ENCODE results near the gene MARCKSL1. TPM values are rescaled to one million over a fixed set of nuclear protein-coding genes. Genes with fewer than 3 reads are reported as not detected.

Gene MARCKSL1
- total RNA-seq, 4 donors from 2014 or later: 6.9 to 21.0 (median 11.1) TPM

- no peak for DNase-seq (ENCODE audit: low spot score in 2 of 2)
- H3K4me3 ChIP-seq (ENCODE audit: low read depth, poor library complexity, severe bottlenecking): no peak overlapping the region
Measured at GRCh38 chr1:32334274-32334861, 1.7 kb downstream of the MARCKSL1 start.

DNA sequence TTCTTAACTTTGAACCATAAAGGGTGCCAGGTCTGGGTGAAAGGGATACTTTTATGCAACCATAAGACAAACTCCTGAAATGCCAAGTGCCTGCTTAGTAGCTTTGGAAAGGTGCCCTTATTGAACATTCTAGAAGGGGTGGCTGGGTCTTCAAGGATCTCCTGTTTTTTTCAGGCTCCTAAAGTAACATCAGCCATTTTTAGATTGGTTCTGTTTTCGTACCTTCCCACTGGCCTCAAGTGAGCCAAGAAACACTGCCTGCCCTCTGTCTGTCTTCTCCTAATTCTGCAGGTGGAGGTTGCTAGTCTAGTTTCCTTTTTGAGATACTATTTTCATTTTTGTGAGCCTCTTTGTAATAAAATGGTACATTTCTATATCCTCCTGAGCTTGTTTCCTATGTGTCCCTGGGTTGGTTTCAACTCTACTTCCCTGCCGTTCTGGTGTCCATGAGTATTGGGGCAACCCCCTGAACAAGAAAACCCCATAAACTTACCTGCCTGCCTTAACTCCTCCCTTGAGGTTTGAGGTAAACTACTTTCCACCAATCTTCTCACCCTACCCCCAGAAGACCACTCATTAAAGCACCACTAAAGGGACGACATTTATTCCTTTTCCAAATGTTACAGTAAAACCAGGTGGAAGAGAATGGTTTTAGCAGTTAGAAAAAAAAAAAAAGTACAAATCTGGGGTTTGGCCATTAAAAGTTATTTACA lies 2.6 kb downstream of the MARCKSL1 start:
- no peak overlapping the region for H3K4me3 ChIP-seq (ENCODE audit: low read depth, poor library complexity, severe bottlenecking)
- DNase-seq (ENCODE audit: low spot score in 2 of 2): no peak
- intact Hi-C loops (cut with DNase I; ENCODE audit: low total_unique reads): no loop called here
- 80 to 81% methylated on average over 3 of the region's 3 CpGs for WGBS, 2 donors
- TF ChIP-seq, protein P1, sequence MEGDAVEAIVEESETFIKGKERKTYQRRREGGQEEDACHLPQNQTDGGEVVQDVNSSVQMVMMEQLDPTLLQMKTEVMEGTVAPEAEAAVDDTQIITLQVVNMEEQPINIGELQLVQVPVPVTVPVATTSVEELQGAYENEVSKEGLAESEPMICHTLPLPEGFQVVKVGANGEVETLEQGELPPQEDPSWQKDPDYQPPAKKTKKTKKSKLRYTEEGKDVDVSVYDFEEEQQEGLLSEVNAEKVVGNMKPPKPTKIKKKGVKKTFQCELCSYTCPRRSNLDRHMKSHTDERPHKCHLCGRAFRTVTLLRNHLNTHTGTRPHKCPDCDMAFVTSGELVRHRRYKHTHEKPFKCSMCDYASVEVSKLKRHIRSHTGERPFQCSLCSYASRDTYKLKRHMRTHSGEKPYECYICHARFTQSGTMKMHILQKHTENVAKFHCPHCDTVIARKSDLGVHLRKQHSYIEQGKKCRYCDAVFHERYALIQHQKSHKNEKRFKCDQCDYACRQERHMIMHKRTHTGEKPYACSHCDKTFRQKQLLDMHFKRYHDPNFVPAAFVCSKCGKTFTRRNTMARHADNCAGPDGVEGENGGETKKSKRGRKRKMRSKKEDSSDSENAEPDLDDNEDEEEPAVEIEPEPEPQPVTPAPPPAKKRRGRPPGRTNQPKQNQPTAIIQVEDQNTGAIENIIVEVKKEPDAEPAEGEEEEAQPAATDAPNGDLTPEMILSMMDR (IDR thresholded peaks at IDR 0.05): no peak
- no peak for TF ChIP-seq POLR2A (IDR thresholded peaks at IDR 0.05)

More at GRCh38 chr1:32334274-32334861, 1.7 kb downstream of the MARCKSL1 start:
- intact Hi-C loops (cut with DNase I; ENCODE audit: low total_unique reads): no loop called here
- TF ChIP-seq, protein P1 (IDR thresholded peaks at IDR 0.05): no peak
- no peak for TF ChIP-seq POLR2A (IDR thresholded peaks at IDR 0.05)
- WGBS, 2 donors: 67 to 84% methylated on average over 9 of the region's 9 CpGs

DNA sequence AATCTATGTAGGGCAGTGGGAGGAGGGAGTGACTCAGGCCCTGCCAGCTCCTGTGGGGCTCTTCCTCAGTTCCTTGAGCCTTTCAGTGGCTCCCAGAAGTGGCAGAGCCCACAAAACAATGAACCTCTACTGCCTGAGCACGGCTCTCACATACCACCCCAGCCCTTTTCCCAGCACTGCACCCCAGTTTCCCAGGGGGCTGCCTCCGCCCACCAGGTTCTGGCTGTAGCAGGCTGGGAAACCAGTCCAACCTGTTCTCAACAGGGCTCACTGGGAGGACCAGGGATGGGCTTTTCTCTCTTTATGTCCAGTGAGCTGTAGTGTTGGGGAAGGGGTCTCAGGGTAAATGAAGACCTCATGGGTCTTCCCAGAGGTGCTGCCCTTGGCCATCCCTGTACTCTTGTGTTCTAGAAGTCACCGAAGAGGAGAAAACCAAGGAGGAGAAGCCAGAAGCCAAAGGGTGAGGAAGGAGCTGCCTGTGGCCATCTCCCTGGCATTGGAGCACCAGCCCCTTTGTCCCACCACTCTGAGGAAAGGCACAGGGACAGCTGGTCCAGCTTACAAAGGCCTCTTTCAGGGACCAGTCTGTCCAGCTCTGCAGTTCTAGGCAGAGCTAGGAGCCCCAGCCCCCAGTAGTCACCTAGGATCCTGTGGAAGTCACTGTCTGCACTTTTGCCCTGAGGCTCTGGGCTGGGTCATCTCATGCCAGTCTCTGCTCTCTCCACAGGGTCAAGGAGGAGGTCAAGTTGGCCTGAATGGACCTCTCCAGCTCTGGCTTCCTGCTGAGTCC lies 3.5 kb downstream of the MARCKSL1 start:
- intact Hi-C loops (cut with DNase I; ENCODE audit: low total_unique reads): no loop called here
- no peak for DNase-seq (ENCODE audit: low spot score in 2 of 2)

GRCh38 chr1:32331549-32331948 lies 4.5 kb downstream of the MARCKSL1 start:
- intact Hi-C loops (cut with DNase I; ENCODE audit: low total_unique reads): no loop called here
- no peak overlapping the region for H3K4me3 ChIP-seq (ENCODE audit: low read depth, poor library complexity, severe bottlenecking)
- TF ChIP-seq POLR2A (IDR thresholded peaks at IDR 0.05): no peak
- TF ChIP-seq, protein P1 (IDR thresholded peaks at IDR 0.05): no peak
- WGBS, 2 donors: 84 to 85% methylated on average over 12 of the region's 12 CpGs
- DNase-seq (ENCODE audit: low spot score in 2 of 2): no peak

More for the DNA sequence above, 3.5 kb downstream of the MARCKSL1 start:
- no peak overlapping the region for H3K4me3 ChIP-seq (ENCODE audit: low read depth, poor library complexity, severe bottlenecking)
- WGBS, 2 donors: 57 to 67% methylated on average over 3 of the region's 3 CpGs
- no peak for TF ChIP-seq POLR2A (IDR thresholded peaks at IDR 0.05)
- TF ChIP-seq, protein P1 (IDR thresholded peaks at IDR 0.05): no peak

DNA sequence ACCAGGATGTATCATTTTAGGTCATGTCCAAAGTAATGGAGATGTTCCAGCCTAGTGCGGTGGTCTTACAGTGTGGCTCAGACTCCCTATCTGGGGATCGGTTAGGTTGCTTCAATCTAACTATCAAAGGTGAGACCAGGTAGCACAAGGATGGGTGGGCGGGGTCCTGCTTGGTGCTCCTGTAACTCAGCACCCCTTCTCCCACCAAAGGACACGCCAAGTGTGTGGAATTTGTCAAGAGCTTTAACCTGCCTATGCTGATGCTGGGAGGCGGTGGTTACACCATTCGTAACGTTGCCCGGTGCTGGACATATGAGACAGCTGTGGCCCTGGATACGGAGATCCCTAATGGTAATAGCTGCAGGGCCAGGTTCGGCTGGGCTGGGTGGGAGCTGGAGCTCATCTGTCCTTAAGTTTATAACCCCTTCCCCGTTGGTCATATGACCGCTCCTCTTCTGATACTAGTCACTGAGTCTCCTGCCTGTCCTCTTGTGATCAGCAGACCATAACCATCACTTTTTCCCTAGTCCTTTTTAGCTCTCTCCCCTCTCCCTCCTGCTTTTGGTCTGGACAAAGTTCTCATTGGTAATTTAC lies 5.4 kb downstream of the MARCKSL1 start:
- no peak overlapping the region for H3K4me3 ChIP-seq (ENCODE audit: low read depth, poor library complexity, severe bottlenecking)
- DNase-seq (ENCODE audit: low spot score in 2 of 2): no peak
- intact Hi-C loops (cut with DNase I; ENCODE audit: low total_unique reads): no loop called here
- WGBS, 2 donors: 93 to 95% methylated on average over 12 of the region's 12 CpGs
- TF ChIP-seq, protein P1 (IDR thresholded peaks at IDR 0.05): no peak

All from lower leg skin (tissue), 4 donors.